KMS-11 (cell line): Measurements from ENCODE around the gene THAP8.
A peak's percentile ranks its signal among the peaks of the same experiment; 100 is the strongest.

ENCODE experiments used
- H2AFZ ChIP-seq: fragments of 200-600 bp; sonication (generic); 2 replicates; pipeline ENCODE4 v1.6.1; 2016; ENCODE audit warnings: antibody characterized with exemption, mixed run types, low read depth
- H3K27ac ChIP-seq: fragments of 200-600 bp; sonication (generic); 2 replicates; pipeline ENCODE4 v1.6.1; 2016; ENCODE audit warnings: mild to moderate bottlenecking, mixed run types
- H3K27me3 ChIP-seq: fragments of 200-600 bp; sonication (generic); 2 replicates; pipeline ENCODE4 v1.6.1; 2017; ENCODE audit warnings: mild to moderate bottlenecking, low read depth, mixed run types, moderate library complexity; ENCODE audit not compliant: insufficient read depth
- H3K36me3 ChIP-seq: fragments of 200-600 bp; sonication (generic); 2 replicates; pipeline ENCODE4 v1.6.1; 2017; ENCODE audit warnings: mild to moderate bottlenecking, mixed run types; ENCODE audit not compliant: insufficient read depth
- H3K4me1 ChIP-seq: fragments of 200-600 bp; sonication (generic); 2 replicates; pipeline ENCODE4 v1.6.1; 2016; ENCODE audit warnings: mild to moderate bottlenecking, low read depth, mixed run types; ENCODE audit not compliant: poor library complexity, severe bottlenecking
- H3K4me2 ChIP-seq: fragments of 200-600 bp; sonication (generic); 2 replicates; pipeline ENCODE4 v1.7.0; 2016; ENCODE audit warnings: mild to moderate bottlenecking, mixed run types
- H3K4me3 ChIP-seq: fragments of 200-600 bp; sonication (generic); IDR thresholded peaks from 2 replicates; pipeline ENCODE4 v1.6.1; 2017; ENCODE audit warnings: low read depth, low read length, mixed read lengths; ENCODE audit not compliant: insufficient read depth
- H3K79me2 ChIP-seq: fragments of 200-600 bp; sonication (generic); 2 replicates; pipeline ENCODE4 v1.6.1; 2016; ENCODE audit warnings: low read depth, mixed run types; ENCODE audit not compliant: insufficient read depth
- H3K9ac ChIP-seq: fragments of 200-600 bp; sonication (generic); 2 replicates; pipeline ENCODE4 v1.6.1; 2016; ENCODE audit warnings: mild to moderate bottlenecking, mixed run types
- H4K20me1 ChIP-seq: fragments of 200-600 bp; sonication (generic); 2 replicates; pipeline ENCODE4 v1.6.1; 2016; ENCODE audit warnings: mild to moderate bottlenecking, mixed run types; ENCODE audit not compliant: insufficient read depth
- CTCF ChIP-seq: fragments of 200-600 bp; sonication (generic); conservative IDR thresholded peaks from 2 replicates; pipeline ENCODE4 v1.6.1; 2017; ENCODE audit warnings: low read depth, mild to moderate bottlenecking, antibody characterized with exemption, low read length, moderate library complexity, mixed read lengths

The THAP8 gene

GRCh38 chr19:36030264-36031148 is 23.6 kb downstream of the THAP8 start:
- Histone ChIP-seq H3K79me2 (no peaks in the 10 kb centered on the region), H4K20me1 (no peaks in the 10 kb centered on the region), H3K27me3 (no peaks in the 10 kb centered on the region), H3K4me2 (no peak overlapping the region), H3K4me3 (no peak overlapping the region), H3K4me1 (no peaks in the 10 kb centered on the region), H2AFZ (no peak overlapping the region), H3K9ac (no peak overlapping the region), H3K36me3 (no peaks in the 10 kb centered on the region), H3K27ac (peak overlapping the region; percentile 20; the same call in 1 of the 2 replicates)
- TF ChIP-seq CTCF: peak; percentile 34; the same call in 1 of the 2 replicates

DNA sequence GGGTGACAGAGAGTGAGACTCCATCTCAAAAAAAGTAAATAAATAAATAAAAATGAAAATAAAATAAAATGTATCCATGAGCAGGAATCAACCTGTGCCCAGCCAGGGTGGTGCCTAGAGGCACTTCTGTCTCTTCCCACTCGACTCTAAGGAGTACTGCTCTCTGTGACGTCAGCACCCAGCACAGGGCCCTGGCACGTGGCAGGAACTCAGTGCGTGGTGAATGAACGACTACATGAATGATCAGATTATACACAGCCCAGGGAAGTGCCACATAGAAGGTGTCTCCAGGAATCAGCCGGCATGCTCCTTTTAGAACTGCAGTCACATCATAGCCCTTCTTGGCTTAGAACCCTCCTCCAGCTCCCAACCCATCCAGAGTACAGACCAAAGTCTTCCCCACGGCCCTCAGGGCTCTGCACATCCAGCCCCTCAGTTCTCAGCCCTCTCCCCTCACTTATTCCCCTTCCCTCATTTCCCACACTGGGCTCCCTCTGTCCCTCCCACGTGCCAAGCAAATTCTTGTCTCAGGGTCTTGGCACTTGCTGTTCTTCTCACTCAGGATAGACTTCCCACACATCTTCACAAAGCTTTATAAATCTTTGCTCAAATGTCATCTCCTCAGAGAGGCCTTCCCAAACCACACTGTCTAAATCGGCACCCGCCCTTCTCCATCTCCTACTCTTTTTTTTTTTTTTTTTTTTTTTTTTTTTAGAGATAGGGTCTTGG is 25.6 kb downstream of the THAP8 start:
- no peak overlapping the region for H3K4me3 ChIP-seq
- H3K9ac ChIP-seq: no peak overlapping the region

GRCh38 chr19:36027696-36028095 is 26.4 kb downstream of the THAP8 start:
- no peak overlapping the region for H2AFZ ChIP-seq
- no peaks in the 10 kb centered on the region for H3K27me3 ChIP-seq
- H3K4me2 ChIP-seq: no peak overlapping the region
- no peaks in the 10 kb centered on the region for H3K79me2 ChIP-seq
- no peak for TF ChIP-seq CTCF
- no peak overlapping the region for H3K27ac ChIP-seq
- H3K4me3 ChIP-seq: no peak overlapping the region
- H3K36me3 ChIP-seq: no peaks in the 10 kb centered on the region
- H4K20me1 ChIP-seq: no peaks in the 10 kb centered on the region
- H3K9ac ChIP-seq: no peak overlapping the region
- H3K4me1 ChIP-seq: no peaks in the 10 kb centered on the region

More for the DNA sequence above, 25.6 kb downstream of the THAP8 start:
- H4K20me1 ChIP-seq: no peaks in the 10 kb centered on the region
- no peak for TF ChIP-seq CTCF
- no peak overlapping the region for H3K27ac ChIP-seq
- no peaks in the 10 kb centered on the region for H3K4me1 ChIP-seq
- no peaks in the 10 kb centered on the region for H3K36me3 ChIP-seq
- no peak overlapping the region for H2AFZ ChIP-seq
- no peaks in the 10 kb centered on the region for H3K79me2 ChIP-seq
- H3K4me2 ChIP-seq: no peak overlapping the region
- H3K27me3 ChIP-seq: no peaks in the 10 kb centered on the region

- no peak for TF ChIP-seq CTCF
- Histone ChIP-seq H3K4me2 (no peak overlapping the region), H3K9ac (no peak overlapping the region), H3K4me3 (no peak overlapping the region), H4K20me1 (no peaks in the 10 kb centered on the region), H3K4me1 (no peaks in the 10 kb centered on the region), H3K36me3 (no peaks in the 10 kb centered on the region), H3K27me3 (no peaks in the 10 kb centered on the region), H2AFZ (no peak overlapping the region), H3K27ac (no peak overlapping the region), H3K79me2 (no peaks in the 10 kb centered on the region)
These were observed 27.8 kb downstream of the THAP8 start for GRCh38 chr19:36026091-36026876.
